Stomach (tissue), 9 donors: ENCODE measurements around the gene ZNF576. TPM values are rescaled to one million over a fixed set of nuclear protein-coding genes. Genes with fewer than 3 reads are reported as not detected.

Source experiments
- DNase-seq, 2 donors: peaks; one replicate each; pipeline versions ENCODE4 v3.0.0 to v3.0.0-alpha.2; 2013 to 2019
- H3K27ac ChIP-seq, 5 donors: fragments of 200-600 bp in 4 of 5; sonication (generic) in 4 of 5; one replicate each; pipeline ENCODE4 v1.5.1; 2013 to 2019; ENCODE audit warnings: mild to moderate bottlenecking in 1 of 5, moderate library complexity in 1 of 5
- H3K27me3 ChIP-seq, 3 donors: fragments of 200-600 bp; sonication (generic); one replicate each; pipeline ENCODE4 v1.5.1; 2017 to 2019; ENCODE audit warnings: mixed run types in 1 of 3
- H3K36me3 ChIP-seq, 4 donors: fragments of 200-600 bp; sonication (generic); 1 replicate in 3 of 4; 2 replicates in 1 of 4; pipeline ENCODE4 v1.5.1; 2016 to 2019
- H3K4me1 ChIP-seq, 4 donors: fragments of 200-600 bp; sonication (generic); one replicate each; pipeline ENCODE4 v1.5.1; 2016 to 2019
- H3K4me3 ChIP-seq, 4 donors: fragments of 200-600 bp; sonication (generic) in 3 of 4; one replicate each; pipeline ENCODE4 v1.5.1; 2016 to 2019; ENCODE audit warnings: mild to moderate bottlenecking in 1 of 4
- H3K9me3 ChIP-seq, 4 donors: fragments of 200-600 bp; sonication (generic); one replicate each; pipeline ENCODE4 v1.5.1; 2016 to 2019
- EP300 ChIP-seq: sonication (generic); formaldehyde crosslinking; IDR thresholded peaks from one replicate; pipeline ENCODE4 v1.6.1; 2017; ENCODE audit warnings: antibody characterized with exemption
- POLR2A ChIP-seq, 4 donors: fragments of 450-650 bp; IDR thresholded peaks; one replicate each; pipeline ENCODE4 v1.6.1; 2016; ENCODE audit warnings: antibody characterized with exemption in 4 of 4, control low read depth in 2 of 4, mild to moderate bottlenecking in 1 of 4, moderate library complexity in 1 of 4
- POLR2AphosphoS5 ChIP-seq, 3 donors: sonication (generic); formaldehyde crosslinking; IDR thresholded peaks; one replicate each; pipeline ENCODE4 v1.6.1; 2016; ENCODE audit warnings: antibody characterized with exemption in 3 of 3
- WGBS, 5 donors: extraction: QIAGEN DNeasy Blood & Tissue Kit in 3 of 5; methylation state at CpG; one replicate each; pipeline versions ENCODE4 v1.1.5 to v1.1.7; 2013 to 2018; 5-methylcytosine and 5-hydroxymethylcytosine counted together
- intact Hi-C: fragments of 100-400 bp; cut with DNase I; formaldehyde crosslinking; loops from one replicate; pipeline ENCODE4 v1.15.1; 2023; ENCODE audit warnings: low total_unique reads
- polyA plus RNA-seq, 3 donors: library from polyadenylated mRNA; stranded (reverse); fragments of 200-250 nt; gene quantifications; one replicate each; pipeline ENCODE4 v1.2.3, GENCODE V29; 2013
- total RNA-seq, 5 donors: library from RNA; depleted of rRNA; stranded (reverse); fragments of >200 nt; gene quantifications; one replicate each; pipeline versions ENCODE4 v1.1.0 to v1.2.3, GENCODE V29; 2014 to 2016
- TF ChIP-seq, protein P1 (sequence below), 7 experiments: fragments of 450-650 bp in 4 of 7; fragments of 200-600 bp in 3 of 7; sonication (generic) in 3 of 7; IDR thresholded peaks; one replicate each; pipeline ENCODE4 v1.5.1; 2016 to 2019; ENCODE audit warnings: antibody characterized with exemption in 7 of 7, control low read depth in 2 of 7, mild to moderate bottlenecking in 1 of 7
- donor health status: healthy with polysubstance abuse.
- donor health status: Bipolar disorder and iron deficiency.
- donor health status: healthy.

ZNF576 gene
- total and polyA plus RNA-seq, 8 donors = 4.2 to 21.6 (median 15.6) TPM; not detected in 1

- Histone ChIP-seq H3K9me3 (no peaks in the 10 kb centered on the region), H3K27ac (no peak overlapping the region)
- DNase-seq = no peak
Observed at GRCh38 chr19:43606569-43607229, 10.3 kb downstream of the ZNF576 start.

DNA sequence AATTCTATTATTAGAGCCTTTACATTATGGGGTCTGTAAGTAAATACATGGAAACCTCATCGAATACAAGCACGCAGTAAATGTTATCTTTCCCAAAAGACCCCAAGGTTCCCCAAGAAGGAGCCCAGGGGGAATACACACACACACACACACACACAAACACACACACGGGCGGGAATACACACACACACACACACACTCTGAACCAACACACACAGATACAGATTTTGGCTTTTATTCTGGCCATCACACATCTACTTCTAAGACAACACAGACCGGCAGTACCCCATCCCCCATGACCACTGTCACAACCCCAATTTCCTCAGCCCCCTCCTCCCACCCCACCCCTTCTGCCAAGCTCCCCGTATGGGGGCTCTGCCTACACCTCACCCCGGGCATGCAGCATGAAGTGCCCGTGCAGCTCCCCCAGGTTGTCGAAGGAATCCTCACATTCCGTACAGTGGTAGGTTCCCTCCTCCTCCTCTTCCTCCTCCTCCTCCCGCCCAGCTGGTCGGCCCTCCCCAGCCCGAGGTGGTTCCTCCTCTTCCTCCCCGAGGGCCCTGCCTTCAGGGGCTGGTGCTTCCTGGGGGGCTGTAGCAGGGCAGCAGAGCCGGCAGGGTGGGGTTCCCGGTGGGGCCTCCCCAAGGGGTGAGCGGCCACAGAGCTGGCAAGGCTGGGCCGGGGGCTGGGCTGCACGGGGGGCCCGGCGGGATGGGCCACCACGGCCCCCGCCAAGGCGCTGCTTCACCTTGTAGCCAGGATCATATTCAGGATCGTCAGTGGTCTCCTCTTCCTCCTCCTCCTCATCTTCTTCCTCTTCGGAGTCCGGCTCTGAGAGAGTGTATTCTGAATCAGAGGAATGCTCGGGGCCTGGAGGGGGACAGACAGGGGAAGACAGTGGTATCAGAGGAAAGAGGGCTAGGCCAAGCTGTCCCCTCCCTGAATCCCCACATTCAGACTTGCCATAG, 11.1 kb downstream of the ZNF576 start:
- 55 to 90% (median 80%) methylated on average over 22 to 28 of the region's 28 CpGs for WGBS, 5 donors
- Histone ChIP-seq H3K27me3 (no peaks in the 10 kb centered on the region), H3K36me3 (peaks cover 17 to 53% (median 43%) of the 10 kb centered on the region in 4 donors), H3K4me3 (no peak overlapping the region), H3K27ac (no peak overlapping the region), H3K9me3 (no peaks in the 10 kb centered on the region), H3K4me1 (peaks cover 0 to 5% (median 0%) of the 10 kb centered on the region in 4 donors)
- intact Hi-C loops = no loop called here
- no peak for DNase-seq
- TF ChIP-seq, protein P1, sequence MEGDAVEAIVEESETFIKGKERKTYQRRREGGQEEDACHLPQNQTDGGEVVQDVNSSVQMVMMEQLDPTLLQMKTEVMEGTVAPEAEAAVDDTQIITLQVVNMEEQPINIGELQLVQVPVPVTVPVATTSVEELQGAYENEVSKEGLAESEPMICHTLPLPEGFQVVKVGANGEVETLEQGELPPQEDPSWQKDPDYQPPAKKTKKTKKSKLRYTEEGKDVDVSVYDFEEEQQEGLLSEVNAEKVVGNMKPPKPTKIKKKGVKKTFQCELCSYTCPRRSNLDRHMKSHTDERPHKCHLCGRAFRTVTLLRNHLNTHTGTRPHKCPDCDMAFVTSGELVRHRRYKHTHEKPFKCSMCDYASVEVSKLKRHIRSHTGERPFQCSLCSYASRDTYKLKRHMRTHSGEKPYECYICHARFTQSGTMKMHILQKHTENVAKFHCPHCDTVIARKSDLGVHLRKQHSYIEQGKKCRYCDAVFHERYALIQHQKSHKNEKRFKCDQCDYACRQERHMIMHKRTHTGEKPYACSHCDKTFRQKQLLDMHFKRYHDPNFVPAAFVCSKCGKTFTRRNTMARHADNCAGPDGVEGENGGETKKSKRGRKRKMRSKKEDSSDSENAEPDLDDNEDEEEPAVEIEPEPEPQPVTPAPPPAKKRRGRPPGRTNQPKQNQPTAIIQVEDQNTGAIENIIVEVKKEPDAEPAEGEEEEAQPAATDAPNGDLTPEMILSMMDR (IDR thresholded peaks at IDR 0.05) = no peak

More at GRCh38 chr19:43606569-43607229, 10.3 kb downstream of the ZNF576 start:
- WGBS, 5 donors = 76 to 90% (median 86%) methylated on average over 7 of the region's 7 CpGs
- peaks cover 0 to 5% (median 0%) of the 10 kb centered on the region in 4 donors for H3K4me1 ChIP-seq
- H3K27me3 ChIP-seq = no peaks in the 10 kb centered on the region
- no peak overlapping the region for H3K4me3 ChIP-seq
- intact Hi-C loops = no loop called here
- TF ChIP-seq POLR2A (IDR thresholded peaks at IDR 0.05) = no peak
- TF ChIP-seq POLR2AphosphoS5 (IDR thresholded peaks at IDR 0.05) = no peak
- TF ChIP-seq, protein P1 (IDR thresholded peaks at IDR 0.05) = no peak
- TF ChIP-seq EP300 = no peak
- H3K36me3 ChIP-seq = peaks cover 11 to 53% (median 43%) of the 10 kb centered on the region in 4 donors

GRCh38 chr19:43609872-43610271, 13.5 kb downstream of the ZNF576 start:
- Histone ChIP-seq H3K9me3 (no peaks in the 10 kb centered on the region), H3K27ac (no peak overlapping the region), H3K36me3 (peaks cover 30 to 63% (median 52%) of the 10 kb centered on the region in 4 donors), H3K4me3 (no peak overlapping the region), H3K4me1 (peaks cover 0 to 5% (median 2%) of the 10 kb centered on the region in 4 donors), H3K27me3 (no peaks in the 10 kb centered on the region)
- intact Hi-C loops = no loop called here
- TF ChIP-seq POLR2A (IDR thresholded peaks at IDR 0.05) (no peak), POLR2AphosphoS5 (IDR thresholded peaks at IDR 0.05) (no peak), EP300 (no peak)
- TF ChIP-seq, protein P1 (IDR thresholded peaks at IDR 0.05) = no peak
- WGBS, 5 donors = 73 to 95% (median 87%) methylated on average over 7 of the region's 7 CpGs
- no peak for DNase-seq

DNA sequence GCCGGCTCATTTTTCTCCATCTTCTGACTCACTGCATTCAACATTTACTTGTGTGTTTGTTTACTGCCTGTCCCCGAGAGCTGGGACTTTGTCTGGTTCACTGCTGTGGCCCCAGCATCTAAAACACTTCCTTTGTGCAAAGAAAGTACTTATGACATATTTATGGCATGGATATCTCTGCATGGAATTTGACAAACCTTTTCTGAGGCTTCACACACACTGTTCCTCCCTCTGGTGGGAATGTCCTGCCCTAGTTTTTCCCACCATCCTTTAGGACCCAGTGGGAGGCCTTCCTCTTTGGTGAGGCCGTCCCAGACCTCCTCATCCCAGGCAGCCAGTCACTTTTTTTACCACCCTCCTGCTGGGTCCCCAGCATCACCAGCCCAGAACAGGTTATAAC, 14.1 kb downstream of the ZNF576 start:
- 55 to 82% (median 69%) methylated on average over 3 of the region's 3 CpGs for WGBS, 5 donors
- Histone ChIP-seq H3K4me1 (peaks cover 0 to 6% (median 2%) of the 10 kb centered on the region in 4 donors), H3K27ac (no peak overlapping the region), H3K36me3 (peaks cover 30 to 63% (median 52%) of the 10 kb centered on the region in 4 donors), H3K9me3 (no peaks in the 10 kb centered on the region), H3K4me3 (no peak overlapping the region), H3K27me3 (no peaks in the 10 kb centered on the region)
- DNase-seq = no peak
- intact Hi-C loops = no loop called here
- TF ChIP-seq, protein P1 (IDR thresholded peaks at IDR 0.05) = no peak
- TF ChIP-seq EP300 (no peak), POLR2AphosphoS5 (IDR thresholded peaks at IDR 0.05) (no peak), POLR2A (IDR thresholded peaks at IDR 0.05) (no peak)
